ENCODE data around the gene USP49.

The USP49 gene

DNA sequence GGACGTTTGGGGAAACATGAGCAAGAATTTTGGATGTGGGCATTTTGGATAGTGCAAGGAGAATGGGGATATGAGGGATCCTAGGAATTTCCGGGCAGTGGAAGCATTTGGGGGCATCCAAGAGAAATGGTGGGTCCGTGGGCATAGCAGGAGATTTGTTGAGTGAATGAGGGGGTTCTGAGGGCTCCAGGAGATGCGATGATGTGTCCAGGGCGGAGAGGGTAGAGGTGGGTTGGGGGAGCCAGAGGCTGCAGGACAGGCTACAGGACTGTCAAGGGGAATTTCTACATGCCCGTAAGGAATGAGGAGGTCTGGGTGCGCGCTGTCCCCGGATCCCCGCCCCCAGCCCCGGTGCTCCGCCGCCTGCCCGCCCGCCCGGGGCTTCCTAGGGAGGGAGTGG lies 115.8 kb downstream of the USP49 start:
- no peak overlapping the region for H2AK5ac ChIP-seq (ENCODE audit: low read length, severe bottlenecking)
- peak overlapping the region in 1 of 2 experiments; percentile 46 for H3K18ac ChIP-seq (ENCODE audit: low read depth in 1 of 2, low read length in 2 of 2)
- H4K8ac ChIP-seq (ENCODE audit: low read length), result peak overlapping the region; percentile 29
- peak overlapping the region; percentile 92 for H3K9ac ChIP-seq (ENCODE audit: low read length)
- WGBS, result 4% methylated on average over 13 of the region's 16 CpGs
- no peak overlapping the region for H2BK15ac ChIP-seq (ENCODE audit: low read depth, poor library complexity, severe bottlenecking)
- peaks cover 16% of the 10 kb centered on the region for H3K4me1 ChIP-seq (ENCODE audit: control insufficient read depth, insufficient read depth, low read depth, low read length)
- peak overlapping the region; percentile 64 to 94 for H3K4me3 ChIP-seq (ENCODE audit: insufficient read depth in 1 of 2, low read depth in 1 of 2, low read length in 2 of 2)
- H3K9me3 ChIP-seq (ENCODE audit: control insufficient read depth, low read length), result no peaks in the 10 kb centered on the region
- H3K4me2 ChIP-seq (ENCODE audit: low read length, poor library complexity, severe bottlenecking), result peak overlapping the region; percentile 88
- H3K27me3 ChIP-seq (ENCODE audit: control insufficient read depth in 1 of 2, insufficient read depth in 1 of 2, low read length in 2 of 2), result no peaks in the 10 kb centered on the region
- H2BK120ac ChIP-seq (ENCODE audit: low read depth, low read length), result no peak overlapping the region
- peak; percentile 8 for DNase-seq
- no peak overlapping the region for H2BK5ac ChIP-seq (ENCODE audit: low read depth, low read length, poor library complexity, severe bottlenecking)
- peak overlapping the region in 1 of 2 experiments; percentile 35 for H3K4ac ChIP-seq (ENCODE audit: low read depth in 1 of 2, low read length in 2 of 2)
- H3K14ac ChIP-seq (ENCODE audit: low read length in 2 of 2), result peak overlapping the region in 1 of 2 experiments; percentile 76
- no peak overlapping the region for H3K27ac ChIP-seq (ENCODE audit: low read length, poor library complexity, severe bottlenecking)
- H4K91ac ChIP-seq (ENCODE audit: low read length), result no peak overlapping the region
- peaks cover 18 to 29% of the 10 kb centered on the region in 2 experiments for H3K36me3 ChIP-seq (ENCODE audit: control insufficient read depth in 1 of 2, insufficient read depth in 2 of 2, low read depth in 1 of 2, low read length in 2 of 2)
- peak overlapping the region; percentile 33 for H2AFZ ChIP-seq (ENCODE audit: low read depth, low read length)
- peaks cover 18% of the 10 kb centered on the region for H3K79me1 ChIP-seq (replicated peaks; ENCODE audit: low read length, poor library complexity, severe bottlenecking)
- H2BK12ac ChIP-seq (ENCODE audit: low read length in 2 of 2), result no peak overlapping the region
- peak overlapping the region in 1 of 2 experiments; percentile 11 for H3K23ac ChIP-seq (ENCODE audit: low read length in 2 of 2)

DNA sequence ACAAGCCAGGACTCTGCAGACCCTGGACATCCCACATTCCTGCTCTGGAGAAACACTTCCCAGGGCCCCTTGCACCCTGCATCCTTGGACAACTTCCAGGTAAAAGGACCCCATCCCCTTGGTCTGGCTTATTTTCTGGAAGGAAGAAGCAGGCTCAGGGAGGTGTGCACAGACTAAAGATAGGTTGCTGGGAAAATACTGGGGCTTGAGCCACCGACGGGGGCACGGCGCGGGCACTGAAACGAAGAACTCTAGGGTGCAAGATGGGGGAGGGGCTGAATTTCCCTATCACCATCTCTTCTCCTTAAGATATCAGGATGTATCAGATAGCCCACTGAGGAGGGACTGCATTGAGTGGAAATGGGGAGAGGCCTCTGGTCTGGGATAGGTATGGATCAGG lies 116.3 kb downstream of the USP49 start:
- Histone ChIP-seq H2BK120ac (ENCODE audit: low read depth, low read length) (no peak overlapping the region), H2BK5ac (ENCODE audit: low read depth, low read length, poor library complexity, severe bottlenecking) (no peak overlapping the region), H3K9me3 (ENCODE audit: control insufficient read depth, low read length) (no peaks in the 10 kb centered on the region), H3K4me1 (ENCODE audit: control insufficient read depth, insufficient read depth, low read depth, low read length) (peaks cover 16% of the 10 kb centered on the region), H3K4ac (ENCODE audit: low read depth in 1 of 2, low read length in 2 of 2) (peak overlapping the region in 1 of 2 experiments; percentile 35), H2BK12ac (ENCODE audit: low read length in 2 of 2) (no peak overlapping the region), H4K8ac (ENCODE audit: low read length) (no peak overlapping the region), H3K9ac (ENCODE audit: low read length) (peak overlapping the region; percentile 92), H2BK15ac (ENCODE audit: low read depth, poor library complexity, severe bottlenecking) (no peak overlapping the region), H3K4me3 (ENCODE audit: insufficient read depth in 1 of 2, low read depth in 1 of 2, low read length in 2 of 2) (peak overlapping the region in 1 of 2 experiments; percentile 94), H3K18ac (ENCODE audit: low read depth in 1 of 2, low read length in 2 of 2) (no peak overlapping the region), H3K27ac (ENCODE audit: low read length, poor library complexity, severe bottlenecking) (no peak overlapping the region), H3K79me1 (replicated peaks; ENCODE audit: low read length, poor library complexity, severe bottlenecking) (peaks cover 16% of the 10 kb centered on the region), H3K27me3 (ENCODE audit: control insufficient read depth in 1 of 2, insufficient read depth in 1 of 2, low read length in 2 of 2) (no peaks in the 10 kb centered on the region), H2AFZ (ENCODE audit: low read depth, low read length) (no peak overlapping the region), H3K23ac (ENCODE audit: low read length in 2 of 2) (peak overlapping the region in 1 of 2 experiments; percentile 36), H3K4me2 (ENCODE audit: low read length, poor library complexity, severe bottlenecking) (peak overlapping the region; percentile 88), H2AK5ac (ENCODE audit: low read length, severe bottlenecking) (no peak overlapping the region), H3K14ac (ENCODE audit: low read length in 2 of 2) (no peak overlapping the region), H4K91ac (ENCODE audit: low read length) (no peak overlapping the region), H3K36me3 (ENCODE audit: control insufficient read depth in 1 of 2, insufficient read depth in 2 of 2, low read depth in 1 of 2, low read length in 2 of 2) (peaks cover 22 to 33% of the 10 kb centered on the region in 2 experiments)
- no peak for DNase-seq
- WGBS, result 39% methylated on average over 6 of the region's 6 CpGs

DNA sequence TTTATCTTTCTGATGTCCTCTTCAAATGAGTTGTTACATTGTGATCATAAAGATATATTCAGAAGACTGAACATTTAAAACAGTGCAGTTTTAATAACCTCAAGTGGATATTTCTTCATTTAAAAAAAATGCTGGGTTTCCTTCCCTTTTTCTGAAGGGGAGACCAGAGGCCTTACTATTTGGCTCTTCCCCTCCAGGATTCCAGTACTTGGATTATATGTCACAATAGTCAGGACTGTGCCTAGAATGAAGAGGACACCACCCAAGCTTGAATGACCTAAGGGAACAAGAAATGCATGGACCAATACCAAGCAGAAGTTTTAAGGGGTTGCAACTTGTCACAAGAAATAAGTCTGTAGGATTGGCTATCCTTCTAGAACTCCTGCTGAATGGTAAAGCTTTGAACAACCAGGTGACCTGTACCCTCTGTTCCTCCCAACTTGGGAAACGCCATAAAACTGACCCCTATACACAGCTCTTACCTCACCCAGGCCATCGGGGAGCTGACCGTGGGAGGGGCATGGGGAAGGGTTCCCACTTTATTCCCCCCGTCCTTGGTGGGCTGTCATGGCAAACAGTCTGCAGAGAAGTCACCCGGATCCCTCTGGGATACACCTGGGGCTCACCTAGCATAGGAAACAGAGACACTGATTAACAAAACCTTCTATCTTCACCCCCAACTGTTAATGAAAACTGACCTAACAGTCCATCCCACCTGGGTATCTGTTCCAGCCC lies 117.5 kb downstream of the USP49 start:
- Histone ChIP-seq H3K4me2 (ENCODE audit: low read length, poor library complexity, severe bottlenecking) (no peak overlapping the region), H2BK120ac (ENCODE audit: low read depth, low read length) (no peak overlapping the region), H3K9ac (ENCODE audit: low read length) (peak overlapping the region; percentile 92), H3K23ac (ENCODE audit: low read length in 2 of 2) (no peak overlapping the region), H4K91ac (ENCODE audit: low read length) (no peak overlapping the region), H3K4ac (ENCODE audit: low read depth in 1 of 2, low read length in 2 of 2) (no peak overlapping the region), H2AFZ (ENCODE audit: low read depth, low read length) (no peak overlapping the region), H2AK5ac (ENCODE audit: low read length, severe bottlenecking) (no peak overlapping the region), H2BK5ac (ENCODE audit: low read depth, low read length, poor library complexity, severe bottlenecking) (no peak overlapping the region), H3K27ac (ENCODE audit: low read length, poor library complexity, severe bottlenecking) (no peak overlapping the region), H2BK12ac (ENCODE audit: low read length in 2 of 2) (no peak overlapping the region), H3K9me3 (ENCODE audit: control insufficient read depth, low read length) (no peaks in the 10 kb centered on the region), H3K4me3 (ENCODE audit: insufficient read depth in 1 of 2, low read depth in 1 of 2, low read length in 2 of 2) (no peak overlapping the region), H3K14ac (ENCODE audit: low read length in 2 of 2) (no peak overlapping the region), H2BK15ac (ENCODE audit: low read depth, poor library complexity, severe bottlenecking) (no peak overlapping the region), H3K18ac (ENCODE audit: low read depth in 1 of 2, low read length in 2 of 2) (no peak overlapping the region), H3K79me1 (replicated peaks; ENCODE audit: low read length, poor library complexity, severe bottlenecking) (peaks cover 14% of the 10 kb centered on the region), H3K27me3 (ENCODE audit: control insufficient read depth in 1 of 2, insufficient read depth in 1 of 2, low read length in 2 of 2) (no peaks in the 10 kb centered on the region), H3K4me1 (ENCODE audit: control insufficient read depth, insufficient read depth, low read depth, low read length) (peaks cover 16% of the 10 kb centered on the region), H4K8ac (ENCODE audit: low read length) (no peak overlapping the region), H3K36me3 (ENCODE audit: control insufficient read depth in 1 of 2, insufficient read depth in 2 of 2, low read depth in 1 of 2, low read length in 2 of 2) (peaks cover 30 to 35% of the 10 kb centered on the region in 2 experiments)
- 90% methylated on average over 5 of the region's 5 CpGs for WGBS
- no peak for DNase-seq

DNA sequence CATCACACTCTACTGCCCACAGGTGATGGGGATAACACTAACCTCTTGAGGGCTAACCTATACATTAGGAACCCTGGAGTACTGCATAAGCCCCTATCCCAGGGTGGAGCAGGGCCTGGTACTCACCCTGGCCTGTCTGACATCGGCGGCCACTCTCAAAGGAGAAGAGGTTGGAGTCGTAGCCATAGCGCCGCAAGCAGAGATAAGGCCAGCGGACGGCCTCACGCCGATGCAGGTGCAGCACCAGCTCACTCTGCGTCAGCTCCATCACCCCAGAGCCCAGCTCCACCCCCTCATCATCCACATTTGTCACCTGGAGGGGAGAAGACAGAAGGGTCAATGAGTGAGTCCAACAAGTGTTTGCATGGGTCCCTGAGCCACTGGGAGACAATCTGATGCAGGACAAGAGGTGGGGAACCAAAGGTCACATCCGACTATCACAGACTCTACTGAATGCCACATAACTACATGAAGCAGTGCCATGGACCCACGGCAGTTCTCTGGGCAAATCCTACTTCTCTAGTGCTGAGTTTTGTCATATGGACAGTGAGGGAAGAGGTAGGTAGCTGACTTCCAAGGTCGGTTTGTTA lies 119.8 kb downstream of the USP49 start:
- WGBS, result 94% methylated on average over 5 of the region's 13 CpGs

More for the DNA sequence above, 119.8 kb downstream of the USP49 start:
- no peak overlapping the region for H3K14ac ChIP-seq (ENCODE audit: low read length in 2 of 2)
- peaks cover 14% of the 10 kb centered on the region for H3K79me1 ChIP-seq (replicated peaks; ENCODE audit: low read length, poor library complexity, severe bottlenecking)
- no peak overlapping the region for H3K4me2 ChIP-seq (ENCODE audit: low read length, poor library complexity, severe bottlenecking)
- no peak overlapping the region for H3K18ac ChIP-seq (ENCODE audit: low read depth in 1 of 2, low read length in 2 of 2)
- H3K27ac ChIP-seq (ENCODE audit: low read length, poor library complexity, severe bottlenecking), result no peak overlapping the region
- H4K8ac ChIP-seq (ENCODE audit: low read length), result no peak overlapping the region
- peaks cover 9% of the 10 kb centered on the region for H3K4me1 ChIP-seq (ENCODE audit: control insufficient read depth, insufficient read depth, low read depth, low read length)
- H3K27me3 ChIP-seq (ENCODE audit: control insufficient read depth in 1 of 2, insufficient read depth in 1 of 2, low read length in 2 of 2), result no peaks in the 10 kb centered on the region
- no peak overlapping the region for H3K23ac ChIP-seq (ENCODE audit: low read length in 2 of 2)
- H3K9me3 ChIP-seq (ENCODE audit: control insufficient read depth, low read length), result no peaks in the 10 kb centered on the region
- no peak overlapping the region for H2BK12ac ChIP-seq (ENCODE audit: low read length in 2 of 2)
- H3K4me3 ChIP-seq (ENCODE audit: insufficient read depth in 1 of 2, low read depth in 1 of 2, low read length in 2 of 2), result no peak overlapping the region
- no peak overlapping the region for H2BK5ac ChIP-seq (ENCODE audit: low read depth, low read length, poor library complexity, severe bottlenecking)
- H3K36me3 ChIP-seq (ENCODE audit: control insufficient read depth in 1 of 2, insufficient read depth in 2 of 2, low read depth in 1 of 2, low read length in 2 of 2), result peaks cover 53 to 57% of the 10 kb centered on the region in 2 experiments
- H2BK120ac ChIP-seq (ENCODE audit: low read depth, low read length), result no peak overlapping the region
- H2BK15ac ChIP-seq (ENCODE audit: low read depth, poor library complexity, severe bottlenecking), result no peak overlapping the region
- H4K91ac ChIP-seq (ENCODE audit: low read length), result no peak overlapping the region
- no peak overlapping the region for H2AK5ac ChIP-seq (ENCODE audit: low read length, severe bottlenecking)
- H3K4ac ChIP-seq (ENCODE audit: low read depth in 1 of 2, low read length in 2 of 2), result no peak overlapping the region
- DNase-seq, result no peak
- H3K9ac ChIP-seq (ENCODE audit: low read length), result no peak overlapping the region
- no peak overlapping the region for H2AFZ ChIP-seq (ENCODE audit: low read depth, low read length)
